Progenitor cell of endocrine pancreas (in vitro differentiated cells): ENCODE data around the gene PTPMT1. TPM values are rescaled to one million over a fixed set of nuclear protein-coding genes. Genes with fewer than 3 reads are reported as not detected.

Experiments
- DNase-seq: peaks from one replicate; pipeline ENCODE4 v3.0.0; 2021; ENCODE audit warnings: low spot score; ENCODE audit not compliant: unreplicated experiment
- H3K27ac Mint-ChIP-seq: 2 replicates; pipeline ENCODE4 v1.8.0; 2021; ENCODE audit warnings: mild to moderate bottlenecking, moderate library complexity, mixed read lengths
- H3K27me3 Mint-ChIP-seq: 2 replicates; pipeline ENCODE4 v1.8.0; 2021; ENCODE audit warnings: mixed read lengths
- H3K36me3 Mint-ChIP-seq: 2 replicates; pipeline ENCODE4 v1.8.0; 2022; ENCODE audit warnings: mixed read lengths; ENCODE audit not compliant: insufficient read depth
- H3K4me1 Mint-ChIP-seq: 2 replicates; pipeline ENCODE4 v1.8.0; 2021; ENCODE audit warnings: low read depth, mixed read lengths
- H3K4me3 Mint-ChIP-seq: 2 replicates; pipeline ENCODE4 v1.8.0; 2021; ENCODE audit warnings: low read depth, mild to moderate bottlenecking, moderate library complexity, mixed read lengths
- H3K9me3 Mint-ChIP-seq: 2 replicates; pipeline ENCODE4 v1.8.0; 2021; ENCODE audit warnings: low read depth, mixed read lengths
- CTCF ChIP-seq: fragments of 200-600 bp; sonication (generic); IDR thresholded peaks from one replicate; pipeline ENCODE4 v1.5.0; 2021; ENCODE audit warnings: antibody characterized with exemption, mild to moderate bottlenecking; ENCODE audit not compliant: unreplicated experiment
- total RNA-seq: library from RNA; stranded (reverse); gene quantifications from 2 replicates; pipeline ENCODE4 v1.2.1, GENCODE V29; 2021

The PTPMT1 gene
- total RNA-seq, 1 donor from 2014 or later: 47.6 TPM

- Mint-ChIP-seq H3K27me3 (peaks cover 32% of the 10 kb centered on the region), H3K36me3 (no peaks in the 10 kb centered on the region), H3K27ac (no peak overlapping the region), H3K9me3 (no peaks in the 10 kb centered on the region), H3K4me3 (no peak overlapping the region), H3K4me1 (peaks cover 8% of the 10 kb centered on the region)
- TF ChIP-seq CTCF: no peak
- DNase-seq: no peak
These were observed 24.8 kb downstream of the PTPMT1 start for GRCh38 chr11:47589977-47590861.

GRCh38 chr11:47591764-47592163 lies 26.4 kb downstream of the PTPMT1 start:
- H3K4me1 Mint-ChIP-seq: peaks cover 8% of the 10 kb centered on the region
- H3K4me3 Mint-ChIP-seq: no peak overlapping the region
- no peaks in the 10 kb centered on the region for H3K36me3 Mint-ChIP-seq
- no peaks in the 10 kb centered on the region for H3K9me3 Mint-ChIP-seq
- DNase-seq: no peak
- peaks cover 40% of the 10 kb centered on the region for H3K27me3 Mint-ChIP-seq
- no peak for TF ChIP-seq CTCF
- no peak overlapping the region for H3K27ac Mint-ChIP-seq

- Mint-ChIP-seq H3K9me3 (no peaks in the 10 kb centered on the region), H3K4me1 (peaks cover 8% of the 10 kb centered on the region), H3K4me3 (no peak overlapping the region), H3K36me3 (no peaks in the 10 kb centered on the region), H3K27me3 (peaks cover 40% of the 10 kb centered on the region), H3K27ac (no peak overlapping the region)
- no peak for DNase-seq
- no peak for TF ChIP-seq CTCF
These were observed 26.9 kb downstream of the PTPMT1 start for GRCh38 chr11:47592251-47592650.

- no peak for TF ChIP-seq CTCF
- peak overlapping the region; percentile 66 for H3K4me3 Mint-ChIP-seq
- no peak overlapping the region for H3K27ac Mint-ChIP-seq
- H3K4me1 Mint-ChIP-seq: peaks cover 8% of the 10 kb centered on the region
- peaks cover 40% of the 10 kb centered on the region for H3K27me3 Mint-ChIP-seq
- H3K9me3 Mint-ChIP-seq: no peaks in the 10 kb centered on the region
- DNase-seq: no peak
- H3K36me3 Mint-ChIP-seq: no peaks in the 10 kb centered on the region
These were observed 27.6 kb downstream of the PTPMT1 start for GRCh38 chr11:47592970-47593369.

DNA sequence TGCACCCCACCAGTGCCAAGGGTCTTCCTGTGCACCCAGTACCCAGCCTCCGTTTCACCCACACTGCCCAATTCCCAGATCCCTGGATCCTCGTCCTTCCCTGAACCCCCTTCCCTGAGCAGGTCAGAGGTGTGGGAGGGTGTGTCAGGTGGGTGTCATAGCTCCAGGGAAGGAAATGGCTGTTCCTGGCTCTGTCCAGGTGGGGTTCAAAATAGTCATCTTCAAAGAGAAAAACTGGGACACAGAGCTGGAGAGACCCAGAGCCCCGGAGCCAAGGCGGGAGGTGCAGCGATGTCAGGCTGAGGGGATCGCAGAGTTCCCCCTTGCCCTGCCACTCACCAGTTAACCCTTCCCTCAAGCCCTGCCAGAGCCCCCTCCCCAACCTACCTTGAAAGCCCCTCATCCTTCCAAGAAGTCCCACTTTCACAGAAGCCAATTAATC lies 28.1 kb downstream of the PTPMT1 start:
- no peak for TF ChIP-seq CTCF
- H3K27ac Mint-ChIP-seq: no peak overlapping the region
- no peaks in the 10 kb centered on the region for H3K36me3 Mint-ChIP-seq
- no peaks in the 10 kb centered on the region for H3K9me3 Mint-ChIP-seq
- H3K27me3 Mint-ChIP-seq: peaks cover 40% of the 10 kb centered on the region
- DNase-seq: no peak
- H3K4me1 Mint-ChIP-seq: peaks cover 8% of the 10 kb centered on the region
- H3K4me3 Mint-ChIP-seq: peak overlapping the region; percentile 66
